K562 treated with DMSO at 1 percent for 4 hours (cell line): ENCODE results near the gene KCNJ4. TPM values are rescaled to one million over a fixed set of nuclear protein-coding genes. Genes with fewer than 3 reads are reported as not detected.

Source experiments
- total RNA-seq: library from RNA; unstranded; fragments of 300-600 nt; gene quantifications from 2 replicates; pipeline ENCODE4 v1.2.3, GENCODE V29; 2022; ENCODE audit not compliant: insufficient read depth

KCNJ4 gene
- 0.50 TPM in 1 of 2 replicates, not detected in the other for total RNA-seq

DNA sequence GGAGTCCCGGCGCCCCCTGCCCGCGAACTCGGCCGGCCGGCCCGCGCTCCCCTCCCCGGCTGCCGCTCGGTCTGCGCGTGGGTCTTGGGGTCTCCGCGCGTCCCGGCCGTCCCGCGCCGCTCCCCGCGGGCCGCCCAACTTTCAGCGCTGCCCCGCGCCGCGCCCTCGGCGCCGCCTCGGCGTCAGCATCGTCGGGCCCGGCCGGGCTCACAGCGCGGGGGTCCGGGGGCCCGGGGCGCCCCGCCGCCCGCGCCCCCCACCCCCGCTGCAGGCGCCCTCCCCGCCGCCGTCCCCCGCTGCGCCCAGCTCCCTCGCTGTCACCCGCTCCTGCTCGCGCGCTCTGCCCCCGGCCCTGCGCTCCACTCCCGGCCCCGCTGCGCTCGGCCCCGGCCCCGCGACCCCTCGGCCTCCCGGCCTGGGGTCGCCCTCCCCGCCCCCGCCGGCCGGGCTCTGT lies at the start of gene KCNJ4:
Gene KCNJ4, minus strand, starts transcription at position 124 of the 454 bp plus-strand sequence. CDS start 27,067 bp downstream, outside the sequence.

DNA sequence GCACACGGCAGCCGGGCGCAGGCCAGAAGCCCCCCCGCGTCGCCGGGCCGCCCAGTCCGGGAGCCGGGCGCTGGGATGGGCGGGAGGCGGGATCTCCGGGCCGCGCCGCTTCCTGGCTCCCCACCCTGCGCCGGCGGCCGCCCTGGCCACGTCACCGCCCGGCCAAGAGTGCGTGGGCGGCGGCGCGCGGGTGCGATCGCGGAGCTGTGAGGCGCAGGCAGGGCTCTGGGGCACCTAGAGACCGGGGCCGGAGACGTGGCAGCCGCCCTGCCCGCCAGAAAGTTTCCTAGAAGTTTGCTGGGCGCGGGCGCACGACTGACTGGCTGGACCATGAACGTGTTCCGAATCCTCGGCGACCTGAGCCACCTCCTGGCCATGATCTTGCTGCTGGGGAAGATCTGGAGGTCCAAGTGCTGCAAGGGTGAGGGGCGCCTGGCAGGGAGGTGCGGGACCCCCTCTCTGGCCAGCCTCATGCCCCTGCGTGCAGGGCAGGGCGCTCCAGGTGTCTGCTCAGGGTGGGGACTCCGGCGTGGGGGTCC lies 13.0 kb upstream of the KCNJ4 start, which contains the start of gene KDELR3:
Gene KDELR3, plus strand, starts transcription at position 193 of the 539 bp plus-strand sequence. Its CDS starts 138 bp downstream, at position 331.

Other genes with a start within 250 kb of the KCNJ4 start
- gene TMEM184B, start 182.2 kb downstream of the KCNJ4 start, total RNA-seq, result 24.8 and 29.0 TPM in 2 replicates
- 53.5 and 62.2 TPM in 2 replicates for gene CSNK1E, start 137.8 kb downstream of the KCNJ4 start, total RNA-seq
- gene KDELR3, start 12.9 kb upstream of the KCNJ4 start, total RNA-seq, result 19.1 and 24.7 TPM in 2 replicates
- 88.7 and 121 TPM in 2 replicates for gene DDX17, start 51.1 kb upstream of the KCNJ4 start, total RNA-seq
- gene DMC1, start 115.0 kb upstream of the KCNJ4 start, total RNA-seq, result 1.6 and 1.8 TPM in 2 replicates
- 0.18 TPM in 1 of 2 replicates, not detected in the other for gene FAM227A, start 201.2 kb upstream of the KCNJ4 start, total RNA-seq
- gene CBY1, start 201.4 kb upstream of the KCNJ4 start, total RNA-seq, result 5.3 and 10.2 TPM in 2 replicates
- 9.8 and 11.7 TPM in 2 replicates for gene TOMM22, start 226.8 kb upstream of the KCNJ4 start, total RNA-seq
- 28.2 and 31.0 TPM in 2 replicates for gene JOSD1, start 245.7 kb upstream of the KCNJ4 start, total RNA-seq